GM23338 (cell line): ENCODE measurements around the gene DZIP1. TPM values are rescaled to one million over a fixed set of nuclear protein-coding genes. Genes with fewer than 3 reads are reported as not detected.

Source experiments
- ATAC-seq: fragments of 200-7000 bp; cut with Tn5 transposase; 3 replicates; pipeline ENCODE4 v1.9.1; 2020
- DNase-seq: peaks from one replicate; pipeline ENCODE4 v3.0.0-alpha.2; 2015; ENCODE audit warnings: low spot score
- H2AFZ ChIP-seq: fragments of 200-600 bp; sonication (generic); 2 replicates; pipeline ENCODE4 v1.8.0; 2016; ENCODE audit warnings: antibody characterized with exemption, mild to moderate bottlenecking, moderate library complexity
- H3F3A ChIP-seq: fragments of 200-600 bp; sonication (generic); replicated peaks from 2 replicates; pipeline ENCODE4 v1.8.0; 2017; ENCODE audit warnings: antibody characterized with exemption, mixed run types, low read depth
- H3K27ac ChIP-seq: fragments of 200-600 bp; sonication (generic); 2 replicates; pipeline ENCODE4 v1.6.1; 2016; ENCODE audit warnings: low read depth
- H3K27me3 ChIP-seq: fragments of 200-600 bp; sonication (generic); 2 replicates; pipeline ENCODE4 v1.8.0; 2016; ENCODE audit warnings: mild to moderate bottlenecking, mixed run types, moderate library complexity; ENCODE audit not compliant: insufficient read depth
- H3K36me3 ChIP-seq: fragments of 200-600 bp; sonication (generic); 2 replicates; pipeline ENCODE4 v1.8.0; 2016; ENCODE audit warnings: mild to moderate bottlenecking; ENCODE audit not compliant: insufficient read depth
- H3K4me1 ChIP-seq: fragments of 200-600 bp; sonication (generic); 2 replicates; pipeline ENCODE4 v1.8.0; 2016; ENCODE audit warnings: mild to moderate bottlenecking, moderate library complexity; ENCODE audit not compliant: insufficient read depth
- H3K4me2 ChIP-seq: fragments of 200-600 bp; sonication (generic); 2 replicates; pipeline ENCODE4 v1.7.1; 2017; ENCODE audit warnings: mixed run types
- H3K4me3 ChIP-seq: fragments of 200-600 bp; sonication (generic); 2 replicates; pipeline ENCODE4 v1.6.1; 2016; ENCODE audit warnings: mixed run types
- H3K79me2 ChIP-seq: fragments of 200-600 bp; sonication (generic); replicated peaks from 2 replicates; pipeline ENCODE4 v1.8.0; 2017; ENCODE audit warnings: mild to moderate bottlenecking; ENCODE audit not compliant: insufficient read depth
- H3K9me2 ChIP-seq: fragments of 200-600 bp; sonication (generic); 2 replicates; pipeline ENCODE4 v1.8.0; 2017; ENCODE audit not compliant: insufficient read depth
- H4K20me1 ChIP-seq: fragments of 200-600 bp; sonication (generic); replicated peaks from 2 replicates; pipeline ENCODE4 v1.8.0; 2017; ENCODE audit warnings: mild to moderate bottlenecking; ENCODE audit not compliant: insufficient read depth
- H3K27ac Mint-ChIP-seq: 2 replicates; pipeline ENCODE4 v1.8.0; 2020; ENCODE audit warnings: inconsistent platforms, mild to moderate bottlenecking, moderate library complexity, mixed read lengths
- H3K27me3 Mint-ChIP-seq: 3 replicates; pipeline ENCODE4 v1.8.0; 2022; ENCODE audit warnings: low read depth, mild to moderate bottlenecking, moderate library complexity, mixed read lengths, inconsistent platforms; ENCODE audit not compliant: insufficient read depth, poor library complexity
- H3K36me3 Mint-ChIP-seq: 3 replicates; pipeline ENCODE4 v1.8.0; 2021; ENCODE audit warnings: low read depth, mild to moderate bottlenecking, inconsistent platforms, moderate library complexity, mixed read lengths
- H3K4me1 Mint-ChIP-seq: 3 replicates; pipeline ENCODE4 v1.8.0; 2020; ENCODE audit warnings: mild to moderate bottlenecking, inconsistent platforms, mixed read lengths
- H3K4me3 Mint-ChIP-seq: 3 replicates; pipeline ENCODE4 v1.8.0; 2021; ENCODE audit warnings: moderate library complexity, mild to moderate bottlenecking, inconsistent platforms, mixed read lengths
- H3K9me3 Mint-ChIP-seq: 3 replicates; pipeline ENCODE4 v1.8.0; 2020; ENCODE audit warnings: moderate library complexity, mild to moderate bottlenecking, inconsistent platforms, mixed read lengths
- CREB1 ChIP-seq: fragments of 250-450 bp; sonication (Bioruptor Pico); IDR thresholded peaks from 2 replicates; pipeline ENCODE4 v1.5.0; 2020; ENCODE audit warnings: low read depth, mild to moderate bottlenecking, moderate library complexity
- EZH2 ChIP-seq: fragments of 200-600 bp; sonication (generic); IDR thresholded peaks from one replicate; pipeline ENCODE4 v1.8.0; 2017; ENCODE audit warnings: antibody characterized with exemption, mild to moderate bottlenecking, low read depth; ENCODE audit not compliant: unreplicated experiment
- EZH2phosphoT487 ChIP-seq: fragments of 200-600 bp; sonication (generic); IDR thresholded peaks from one replicate; pipeline ENCODE4 v1.8.1; 2018; ENCODE audit warnings: antibody characterized with exemption; ENCODE audit not compliant: unreplicated experiment
- JUNB ChIP-seq: IDR thresholded peaks from one replicate; pipeline ENCODE4 v1.6.1; 2016; ENCODE audit warnings: antibody characterized with exemption; ENCODE audit not compliant: unreplicated experiment
- NANOG ChIP-seq: IDR thresholded peaks from 2 replicates; pipeline ENCODE4 v1.6.1; 2016; ENCODE audit warnings: antibody characterized with exemption, borderline replicate concordance
- POLR2AphosphoS5 ChIP-seq: IDR thresholded peaks from 2 replicates; pipeline ENCODE4 v1.6.1; 2016; ENCODE audit warnings: antibody characterized with exemption, low read depth
- STAT1 ChIP-seq: IDR thresholded peaks from one replicate; pipeline ENCODE4 v1.6.1; 2016; ENCODE audit warnings: antibody characterized with exemption; ENCODE audit not compliant: unreplicated experiment
- ZNF114 ChIP-seq: fragments of 250-450 bp; sonication (Bioruptor Pico); IDR thresholded peaks from 2 replicates; pipeline ENCODE4 v1.5.0; 2020; ENCODE audit warnings: mild to moderate bottlenecking, moderate library complexity
- ZNF331 ChIP-seq: fragments of 250-450 bp; sonication (Bioruptor Pico); IDR thresholded peaks from 2 replicates; pipeline ENCODE4 v1.5.0; 2020; ENCODE audit warnings: low read depth, mild to moderate bottlenecking, moderate library complexity
- polyA plus RNA-seq: library from polyadenylated mRNA; unstranded; fragments of >200 nt; fragmentation: Nextera tagmentation; extraction: Ambion mirVana; gene quantifications from 2 replicates; pipeline ENCODE4 v1.2.1, GENCODE V29; 2016
- total RNA-seq: library from RNA; depleted of rRNA; stranded (reverse); fragments of >200 nt; shearing (Covaris generic); gene quantifications from 2 replicates; pipeline ENCODE4 v1.2.3, GENCODE V29; 2014
- TF ChIP-seq, protein P1 (sequence below), 2 experiments: fragments of 200-600 bp in 1 of 2; sonication (generic) in 1 of 2; conservative IDR thresholded peaks; 2 replicates each; pipeline versions ENCODE4 v1.5.1 to v1.6.1; 2016 to 2017; ENCODE audit warnings: antibody characterized with exemption in 2 of 2, low read depth in 2 of 2, mild to moderate bottlenecking in 2 of 2, moderate library complexity in 1 of 2
- TF ChIP-seq, protein P2 (sequence below): fragments of 250-450 bp; sonication (Bioruptor Pico); IDR thresholded peaks from 2 replicates; pipeline ENCODE4 v1.5.0; 2020; ENCODE audit warnings: mild to moderate bottlenecking, moderate library complexity
- TF ChIP-seq, protein P3 (sequence below): IDR thresholded peaks from 2 replicates; pipeline ENCODE4 v1.6.1; 2016; ENCODE audit warnings: antibody characterized with exemption
- TF ChIP-seq, protein P4 (sequence below): IDR thresholded peaks from one replicate; pipeline ENCODE4 v1.6.1; 2018; ENCODE audit warnings: antibody characterized with exemption; ENCODE audit not compliant: unreplicated experiment

Gene DZIP1
- total and polyA plus RNA-seq, 2 experiments from 2014 or later, result 10.6 to 24.2 TPM

DNA sequence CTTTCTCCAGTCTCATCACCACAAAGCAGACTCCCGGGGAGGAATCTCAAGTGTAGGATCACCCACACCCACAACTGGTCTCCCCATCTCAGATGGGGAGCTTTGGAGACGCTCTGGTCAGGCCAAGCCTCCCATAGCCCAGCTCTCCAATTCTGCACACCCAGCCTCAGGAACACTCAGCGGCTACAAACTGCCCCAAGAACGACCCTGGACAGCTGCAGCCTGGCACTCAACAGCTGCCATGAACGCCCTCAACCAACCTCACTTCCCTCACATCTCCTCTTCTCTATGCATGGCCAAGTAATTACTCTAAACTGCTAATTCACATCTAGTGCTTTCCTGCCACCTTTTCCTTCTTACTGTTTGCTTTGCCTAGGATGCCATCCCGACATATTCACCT, 42.6 kb downstream of the DZIP1 start:
- H3K4me2 ChIP-seq, result no peak overlapping the region
- H3K4me3 ChIP-seq, result no peak overlapping the region
- Mint-ChIP-seq H3K27me3 (peaks cover 3% of the 10 kb centered on the region), H3K36me3 (peaks cover 18% of the 10 kb centered on the region), H3K4me1 (no peaks in the 10 kb centered on the region), H3K9me3 (no peaks in the 10 kb centered on the region; the same call in 2 of the 3 replicates), H3K27ac (no peak overlapping the region; the same call in 1 of the 2 replicates), H3K4me3 (no peak overlapping the region)
- H3K4me1 ChIP-seq, result no peaks in the 10 kb centered on the region
- H3K79me2 ChIP-seq, result no peaks in the 10 kb centered on the region
- no peaks in the 10 kb centered on the region; the same call in 1 of the 2 replicates for H3K9me2 ChIP-seq
- H3K27me3 ChIP-seq, result no peaks in the 10 kb centered on the region
- H4K20me1 ChIP-seq, result no peaks in the 10 kb centered on the region
- no peaks in the 10 kb centered on the region; the same call in 1 of the 2 replicates for H3K36me3 ChIP-seq
- TF ChIP-seq ZNF331 (CRISPR knock-in tag) (no peak), JUNB (no peak), NANOG (no peak), STAT1 (no peak), POLR2AphosphoS5 (no peak), EZH2phosphoT487 (no peak), CREB1 (CRISPR knock-in tag) (no peak), ZNF114 (CRISPR knock-in tag) (no peak), EZH2 (no peak)
- TF ChIP-seq, protein P1, sequence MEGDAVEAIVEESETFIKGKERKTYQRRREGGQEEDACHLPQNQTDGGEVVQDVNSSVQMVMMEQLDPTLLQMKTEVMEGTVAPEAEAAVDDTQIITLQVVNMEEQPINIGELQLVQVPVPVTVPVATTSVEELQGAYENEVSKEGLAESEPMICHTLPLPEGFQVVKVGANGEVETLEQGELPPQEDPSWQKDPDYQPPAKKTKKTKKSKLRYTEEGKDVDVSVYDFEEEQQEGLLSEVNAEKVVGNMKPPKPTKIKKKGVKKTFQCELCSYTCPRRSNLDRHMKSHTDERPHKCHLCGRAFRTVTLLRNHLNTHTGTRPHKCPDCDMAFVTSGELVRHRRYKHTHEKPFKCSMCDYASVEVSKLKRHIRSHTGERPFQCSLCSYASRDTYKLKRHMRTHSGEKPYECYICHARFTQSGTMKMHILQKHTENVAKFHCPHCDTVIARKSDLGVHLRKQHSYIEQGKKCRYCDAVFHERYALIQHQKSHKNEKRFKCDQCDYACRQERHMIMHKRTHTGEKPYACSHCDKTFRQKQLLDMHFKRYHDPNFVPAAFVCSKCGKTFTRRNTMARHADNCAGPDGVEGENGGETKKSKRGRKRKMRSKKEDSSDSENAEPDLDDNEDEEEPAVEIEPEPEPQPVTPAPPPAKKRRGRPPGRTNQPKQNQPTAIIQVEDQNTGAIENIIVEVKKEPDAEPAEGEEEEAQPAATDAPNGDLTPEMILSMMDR (conservative IDR thresholded peaks at IDR 0.05; ENCODE audit: low read depth in 2 of 2), result no peak
- TF ChIP-seq, protein P2, sequence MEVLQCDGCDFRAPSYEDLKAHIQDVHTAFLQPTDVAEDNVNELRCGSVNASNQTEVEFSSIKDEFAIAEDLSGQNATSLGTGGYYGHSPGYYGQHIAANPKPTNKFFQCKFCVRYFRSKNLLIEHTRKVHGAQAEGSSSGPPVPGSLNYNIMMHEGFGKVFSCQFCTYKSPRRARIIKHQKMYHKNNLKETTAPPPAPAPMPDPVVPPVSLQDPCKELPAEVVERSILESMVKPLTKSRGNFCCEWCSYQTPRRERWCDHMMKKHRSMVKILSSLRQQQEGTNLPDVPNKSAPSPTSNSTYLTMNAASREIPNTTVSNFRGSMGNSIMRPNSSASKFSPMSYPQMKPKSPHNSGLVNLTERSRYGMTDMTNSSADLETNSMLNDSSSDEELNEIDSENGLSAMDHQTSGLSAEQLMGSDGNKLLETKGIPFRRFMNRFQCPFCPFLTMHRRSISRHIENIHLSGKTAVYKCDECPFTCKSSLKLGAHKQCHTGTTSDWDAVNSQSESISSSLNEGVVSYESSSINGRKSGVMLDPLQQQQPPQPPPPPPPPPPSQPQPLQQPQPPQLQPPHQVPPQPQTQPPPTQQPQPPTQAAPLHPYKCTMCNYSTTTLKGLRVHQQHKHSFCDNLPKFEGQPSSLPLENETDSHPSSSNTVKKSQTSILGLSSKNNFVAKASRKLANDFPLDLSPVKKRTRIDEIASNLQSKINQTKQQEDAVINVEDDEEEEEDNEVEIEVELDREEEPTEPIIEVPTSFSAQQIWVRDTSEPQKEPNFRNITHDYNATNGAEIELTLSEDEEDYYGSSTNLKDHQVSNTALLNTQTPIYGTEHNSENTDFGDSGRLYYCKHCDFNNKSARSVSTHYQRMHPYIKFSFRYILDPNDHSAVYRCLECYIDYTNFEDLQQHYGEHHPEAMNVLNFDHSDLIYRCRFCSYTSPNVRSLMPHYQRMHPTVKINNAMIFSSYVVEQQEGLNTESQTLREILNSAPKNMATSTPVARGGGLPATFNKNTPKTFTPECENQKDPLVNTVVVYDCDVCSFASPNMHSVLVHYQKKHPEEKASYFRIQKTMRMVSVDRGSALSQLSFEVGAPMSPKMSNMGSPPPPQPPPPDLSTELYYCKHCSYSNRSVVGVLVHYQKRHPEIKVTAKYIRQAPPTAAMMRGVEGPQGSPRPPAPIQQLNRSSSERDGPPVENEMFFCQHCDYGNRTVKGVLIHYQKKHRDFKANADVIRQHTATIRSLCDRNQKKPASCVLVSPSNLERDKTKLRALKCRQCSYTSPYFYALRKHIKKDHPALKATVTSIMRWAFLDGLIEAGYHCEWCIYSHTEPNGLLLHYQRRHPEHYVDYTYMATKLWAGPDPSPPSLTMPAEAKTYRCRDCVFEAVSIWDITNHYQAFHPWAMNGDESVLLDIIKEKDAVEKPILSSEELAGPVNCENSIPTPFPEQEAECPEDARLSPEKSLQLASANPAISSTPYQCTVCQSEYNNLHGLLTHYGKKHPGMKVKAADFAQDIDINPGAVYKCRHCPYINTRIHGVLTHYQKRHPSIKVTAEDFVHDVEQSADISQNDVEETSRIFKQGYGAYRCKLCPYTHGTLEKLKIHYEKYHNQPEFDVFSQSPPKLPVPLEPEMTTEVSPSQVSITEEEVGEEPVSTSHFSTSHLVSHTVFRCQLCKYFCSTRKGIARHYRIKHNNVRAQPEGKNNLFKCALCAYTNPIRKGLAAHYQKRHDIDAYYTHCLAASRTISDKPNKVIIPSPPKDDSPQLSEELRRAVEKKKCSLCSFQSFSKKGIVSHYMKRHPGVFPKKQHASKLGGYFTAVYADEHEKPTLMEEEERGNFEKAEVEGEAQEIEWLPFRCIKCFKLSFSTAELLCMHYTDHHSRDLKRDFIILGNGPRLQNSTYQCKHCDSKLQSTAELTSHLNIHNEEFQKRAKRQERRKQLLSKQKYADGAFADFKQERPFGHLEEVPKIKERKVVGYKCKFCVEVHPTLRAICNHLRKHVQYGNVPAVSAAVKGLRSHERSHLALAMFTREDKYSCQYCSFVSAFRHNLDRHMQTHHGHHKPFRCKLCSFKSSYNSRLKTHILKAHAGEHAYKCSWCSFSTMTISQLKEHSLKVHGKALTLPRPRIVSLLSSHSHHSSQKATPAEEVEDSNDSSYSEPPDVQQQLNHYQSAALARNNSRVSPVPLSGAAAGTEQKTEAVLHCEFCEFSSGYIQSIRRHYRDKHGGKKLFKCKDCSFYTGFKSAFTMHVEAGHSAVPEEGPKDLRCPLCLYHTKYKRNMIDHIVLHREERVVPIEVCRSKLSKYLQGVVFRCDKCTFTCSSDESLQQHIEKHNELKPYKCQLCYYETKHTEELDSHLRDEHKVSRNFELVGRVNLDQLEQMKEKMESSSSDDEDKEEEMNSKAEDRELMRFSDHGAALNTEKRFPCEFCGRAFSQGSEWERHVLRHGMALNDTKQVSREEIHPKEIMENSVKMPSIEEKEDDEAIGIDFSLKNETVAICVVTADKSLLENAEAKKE (CRISPR knock-in tag), result no peak
- TF ChIP-seq, protein P3, sequence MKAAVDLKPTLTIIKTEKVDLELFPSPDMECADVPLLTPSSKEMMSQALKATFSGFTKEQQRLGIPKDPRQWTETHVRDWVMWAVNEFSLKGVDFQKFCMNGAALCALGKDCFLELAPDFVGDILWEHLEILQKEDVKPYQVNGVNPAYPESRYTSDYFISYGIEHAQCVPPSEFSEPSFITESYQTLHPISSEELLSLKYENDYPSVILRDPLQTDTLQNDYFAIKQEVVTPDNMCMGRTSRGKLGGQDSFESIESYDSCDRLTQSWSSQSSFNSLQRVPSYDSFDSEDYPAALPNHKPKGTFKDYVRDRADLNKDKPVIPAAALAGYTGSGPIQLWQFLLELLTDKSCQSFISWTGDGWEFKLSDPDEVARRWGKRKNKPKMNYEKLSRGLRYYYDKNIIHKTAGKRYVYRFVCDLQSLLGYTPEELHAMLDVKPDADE, result no peak
- TF ChIP-seq, protein P4, sequence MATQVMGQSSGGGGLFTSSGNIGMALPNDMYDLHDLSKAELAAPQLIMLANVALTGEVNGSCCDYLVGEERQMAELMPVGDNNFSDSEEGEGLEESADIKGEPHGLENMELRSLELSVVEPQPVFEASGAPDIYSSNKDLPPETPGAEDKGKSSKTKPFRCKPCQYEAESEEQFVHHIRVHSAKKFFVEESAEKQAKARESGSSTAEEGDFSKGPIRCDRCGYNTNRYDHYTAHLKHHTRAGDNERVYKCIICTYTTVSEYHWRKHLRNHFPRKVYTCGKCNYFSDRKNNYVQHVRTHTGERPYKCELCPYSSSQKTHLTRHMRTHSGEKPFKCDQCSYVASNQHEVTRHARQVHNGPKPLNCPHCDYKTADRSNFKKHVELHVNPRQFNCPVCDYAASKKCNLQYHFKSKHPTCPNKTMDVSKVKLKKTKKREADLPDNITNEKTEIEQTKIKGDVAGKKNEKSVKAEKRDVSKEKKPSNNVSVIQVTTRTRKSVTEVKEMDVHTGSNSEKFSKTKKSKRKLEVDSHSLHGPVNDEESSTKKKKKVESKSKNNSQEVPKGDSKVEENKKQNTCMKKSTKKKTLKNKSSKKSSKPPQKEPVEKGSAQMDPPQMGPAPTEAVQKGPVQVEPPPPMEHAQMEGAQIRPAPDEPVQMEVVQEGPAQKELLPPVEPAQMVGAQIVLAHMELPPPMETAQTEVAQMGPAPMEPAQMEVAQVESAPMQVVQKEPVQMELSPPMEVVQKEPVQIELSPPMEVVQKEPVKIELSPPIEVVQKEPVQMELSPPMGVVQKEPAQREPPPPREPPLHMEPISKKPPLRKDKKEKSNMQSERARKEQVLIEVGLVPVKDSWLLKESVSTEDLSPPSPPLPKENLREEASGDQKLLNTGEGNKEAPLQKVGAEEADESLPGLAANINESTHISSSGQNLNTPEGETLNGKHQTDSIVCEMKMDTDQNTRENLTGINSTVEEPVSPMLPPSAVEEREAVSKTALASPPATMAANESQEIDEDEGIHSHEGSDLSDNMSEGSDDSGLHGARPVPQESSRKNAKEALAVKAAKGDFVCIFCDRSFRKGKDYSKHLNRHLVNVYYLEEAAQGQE, result no peak
- H3F3A ChIP-seq, result no peaks in the 10 kb centered on the region
- no peak overlapping the region for H3K27ac ChIP-seq
- DNase-seq (no peak), ATAC-seq (no peak)
- no peak overlapping the region for H2AFZ ChIP-seq
